Astrocyte of the spinal cord (primary cell): ENCODE data around the gene KIAA1328.

Experiments
- DNase-seq: peaks from one replicate; pipeline ENCODE4 v3.0.0; 2011; ENCODE audit warnings: low read depth, low spot score
- H3K4me3 ChIP-seq: 2 replicates; pipeline ENCODE4 v1.5.1; 2011; ENCODE audit warnings: low read depth, mild to moderate bottlenecking, low read length, moderate library complexity
- in situ Hi-C: cut with HindIII; loops from 2 replicates; pipeline ENCODE4 v1.10.0; 2017; ENCODE audit warnings: low sequenced_read_pairs
- TF ChIP-seq, protein P1 (sequence below): IDR thresholded peaks from 2 replicates; pipeline ENCODE4 v1.5.1; 2012; ENCODE audit warnings: low read depth, mild to moderate bottlenecking, low read length, inconsistent platforms

Gene KIAA1328

DNA sequence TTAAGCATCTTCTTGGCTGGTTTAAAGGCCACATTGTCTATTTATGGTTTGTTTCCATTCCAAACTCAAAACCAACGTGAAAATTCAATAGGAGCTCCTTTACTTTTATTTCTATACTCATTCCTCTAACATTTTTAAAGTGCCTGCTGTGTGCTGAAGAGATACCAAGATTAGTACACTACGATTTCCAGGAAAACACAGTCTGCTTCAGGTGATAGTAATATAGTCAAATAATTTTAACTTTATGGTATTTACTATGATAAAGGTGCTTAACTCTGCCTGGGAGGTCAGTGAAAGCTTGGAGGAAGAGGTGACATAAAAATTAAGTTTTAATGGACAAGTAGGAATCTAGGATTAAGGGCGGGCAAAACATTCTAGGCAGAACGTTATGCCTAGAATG, 121.4 kb downstream of the KIAA1328 start:
- in situ Hi-C loops, result no loop called here
- TF ChIP-seq, protein P1, sequence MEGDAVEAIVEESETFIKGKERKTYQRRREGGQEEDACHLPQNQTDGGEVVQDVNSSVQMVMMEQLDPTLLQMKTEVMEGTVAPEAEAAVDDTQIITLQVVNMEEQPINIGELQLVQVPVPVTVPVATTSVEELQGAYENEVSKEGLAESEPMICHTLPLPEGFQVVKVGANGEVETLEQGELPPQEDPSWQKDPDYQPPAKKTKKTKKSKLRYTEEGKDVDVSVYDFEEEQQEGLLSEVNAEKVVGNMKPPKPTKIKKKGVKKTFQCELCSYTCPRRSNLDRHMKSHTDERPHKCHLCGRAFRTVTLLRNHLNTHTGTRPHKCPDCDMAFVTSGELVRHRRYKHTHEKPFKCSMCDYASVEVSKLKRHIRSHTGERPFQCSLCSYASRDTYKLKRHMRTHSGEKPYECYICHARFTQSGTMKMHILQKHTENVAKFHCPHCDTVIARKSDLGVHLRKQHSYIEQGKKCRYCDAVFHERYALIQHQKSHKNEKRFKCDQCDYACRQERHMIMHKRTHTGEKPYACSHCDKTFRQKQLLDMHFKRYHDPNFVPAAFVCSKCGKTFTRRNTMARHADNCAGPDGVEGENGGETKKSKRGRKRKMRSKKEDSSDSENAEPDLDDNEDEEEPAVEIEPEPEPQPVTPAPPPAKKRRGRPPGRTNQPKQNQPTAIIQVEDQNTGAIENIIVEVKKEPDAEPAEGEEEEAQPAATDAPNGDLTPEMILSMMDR, result no peak
- DNase-seq, result no peak
- H3K4me3 ChIP-seq, result no peak overlapping the region

DNA sequence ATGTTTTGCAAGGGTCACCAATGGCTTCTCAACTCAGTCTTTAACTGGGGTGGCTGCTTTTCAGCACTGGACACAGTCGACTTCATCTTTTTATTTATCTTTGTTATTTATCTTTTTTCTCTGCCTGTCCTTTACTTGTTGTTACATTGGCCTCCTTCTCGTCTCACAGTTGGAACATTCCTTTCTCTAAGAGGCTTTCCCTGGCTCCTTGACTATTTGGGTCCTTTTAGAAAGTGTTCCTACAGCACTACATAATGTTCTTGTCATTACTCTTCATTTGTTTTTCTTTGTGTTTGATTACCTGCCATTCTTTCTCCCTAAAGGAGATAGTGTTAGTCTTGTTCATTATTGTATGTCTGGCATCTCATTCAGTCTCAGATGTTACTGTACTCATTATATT, 122.0 kb downstream of the KIAA1328 start:
- no peak for DNase-seq
- no peak overlapping the region for H3K4me3 ChIP-seq
- TF ChIP-seq, protein P1, result no peak
- in situ Hi-C loops, result no loop called here

DNA sequence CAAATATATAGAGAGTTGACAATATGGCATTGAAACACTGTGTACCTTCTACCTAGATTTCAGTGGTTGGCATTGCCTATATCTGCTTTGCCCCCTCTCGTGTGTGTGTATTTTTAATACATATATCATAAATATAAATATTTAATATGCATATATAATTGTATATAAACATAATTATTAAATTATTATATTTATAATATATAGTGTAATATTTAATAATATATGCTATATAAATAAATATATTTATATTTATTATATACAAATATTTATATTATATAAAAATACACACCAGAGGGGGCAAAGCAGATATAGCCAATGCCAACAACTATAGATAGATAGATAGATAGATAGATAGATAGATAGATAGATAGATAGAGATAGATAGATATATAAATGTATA, 124.1 kb downstream of the KIAA1328 start:
- no peak for DNase-seq
- in situ Hi-C loops, result no loop called here
- H3K4me3 ChIP-seq, result no peak overlapping the region
- TF ChIP-seq, protein P1, result no peak

DNA sequence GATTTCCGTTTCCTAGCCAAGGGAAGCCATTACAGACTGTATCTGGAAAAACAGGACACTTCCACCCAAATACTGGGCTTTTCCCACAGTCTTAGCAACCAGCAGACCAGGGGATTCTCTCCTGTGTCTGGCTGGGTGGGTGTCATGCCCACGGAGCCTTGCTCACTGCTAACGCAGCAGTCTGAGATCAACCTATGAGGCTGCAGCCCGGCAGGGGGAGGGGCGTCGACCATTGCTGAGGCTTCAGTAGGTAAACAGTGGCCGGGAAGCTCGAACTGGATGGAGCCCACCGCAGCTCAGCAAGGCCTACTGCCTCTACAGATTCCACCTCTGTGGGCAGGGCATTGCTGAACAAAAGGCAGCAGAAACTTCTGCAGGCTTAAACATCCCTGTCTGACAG, 131.1 kb downstream of the KIAA1328 start:
- H3K4me3 ChIP-seq, result no peak overlapping the region
- TF ChIP-seq, protein P1, result no peak
- in situ Hi-C loops, result no loop called here
- DNase-seq, result no peak

DNA sequence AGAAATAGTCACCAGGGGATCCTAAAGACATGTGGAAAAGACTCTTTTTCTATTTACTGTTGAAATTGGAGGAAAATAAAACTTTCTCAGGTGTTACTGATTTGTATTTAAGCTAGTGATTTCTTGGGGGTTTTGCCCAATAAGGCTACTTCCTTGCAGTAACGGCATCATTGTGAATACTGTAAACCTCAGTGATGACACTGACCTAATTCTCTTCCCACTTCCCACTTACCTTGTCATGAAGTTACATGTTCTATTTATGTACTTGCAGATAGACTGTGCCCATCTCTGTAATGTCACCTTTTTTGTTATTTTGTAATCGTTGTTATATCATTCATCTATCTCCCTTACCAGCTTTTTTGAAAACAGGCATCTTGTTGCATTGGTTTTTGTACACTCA, 134.5 kb downstream of the KIAA1328 start:
- in situ Hi-C loops, result no loop called here
- H3K4me3 ChIP-seq, result no peak overlapping the region
- TF ChIP-seq, protein P1, result no peak
- DNase-seq, result no peak

DNA sequence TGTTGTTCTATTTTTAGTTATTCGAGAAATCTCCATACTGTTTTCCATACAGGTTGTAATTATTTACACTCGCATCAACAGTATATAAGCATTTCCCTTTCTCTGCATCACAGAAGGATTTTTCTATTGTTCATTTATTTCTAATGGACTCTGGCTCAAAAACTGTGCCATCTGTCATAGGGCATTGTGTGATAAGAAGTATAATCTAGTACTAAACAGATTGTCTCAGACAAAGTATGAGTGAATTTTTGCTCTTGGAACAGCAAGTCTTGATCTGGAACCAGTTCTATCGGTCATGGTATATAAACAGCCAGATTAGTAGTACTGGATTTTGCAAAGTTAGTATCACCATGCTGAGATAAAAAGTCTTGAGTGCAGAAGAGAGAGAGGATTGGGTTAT, 145.8 kb downstream of the KIAA1328 start:
- in situ Hi-C loops, result no loop called here
- H3K4me3 ChIP-seq, result no peak overlapping the region
- TF ChIP-seq, protein P1, result no peak
- no peak for DNase-seq

DNA sequence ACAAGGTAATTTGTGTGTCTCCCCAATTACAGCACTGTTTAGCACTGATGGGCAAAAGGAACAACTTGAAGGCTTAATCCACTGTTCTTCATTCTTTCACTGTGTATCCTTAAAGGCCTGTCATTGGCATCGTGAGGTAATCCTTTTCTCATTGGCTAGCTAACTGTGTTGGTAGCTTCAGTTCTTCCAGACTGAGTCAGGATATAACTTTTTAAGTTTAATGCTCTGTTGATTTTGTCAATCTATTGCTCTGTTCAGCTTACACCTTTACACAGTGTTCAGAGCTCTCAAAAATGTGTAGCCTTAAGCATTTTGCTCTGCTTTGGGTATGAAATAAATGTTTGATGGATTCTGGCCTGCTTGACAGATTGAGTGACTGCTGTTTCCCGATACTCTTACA, 148.2 kb downstream of the KIAA1328 start:
- H3K4me3 ChIP-seq, result no peak overlapping the region
- TF ChIP-seq, protein P1, result no peak
- DNase-seq, result no peak
- in situ Hi-C loops, result no loop called here
